Psoas muscle (tissue), 8 donors: ENCODE measurements around the gene ZNF609. TPM values are rescaled to one million over a fixed set of nuclear protein-coding genes. Genes with fewer than 3 reads are reported as not detected.

Experiments used
- ATAC-seq, 4 donors: fragments of 200-7000 bp; cut with Tn5 transposase; one replicate each; pipeline ENCODE4 v1.9.1; 2020; ENCODE audit warnings: moderate library complexity in 3 of 4, mild to moderate bottlenecking in 2 of 4
- DNase-seq, 2 donors: peaks; one replicate each; pipeline ENCODE4 v3.0.0-alpha.2; 2020
- H3K27ac ChIP-seq: fragments of 200-600 bp; one replicate; pipeline ENCODE4 v1.8.0; 2022
- H3K27me3 ChIP-seq, 3 donors: fragments of 200-600 bp in 1 of 3; one replicate each; pipeline versions ENCODE4 v1.6.1 to v1.8.0; 2013 to 2022; ENCODE audit warnings: low read length in 2 of 3, mild to moderate bottlenecking in 2 of 3, moderate library complexity in 1 of 3; ENCODE audit not compliant: insufficient read depth in 3 of 3
- H3K36me3 ChIP-seq, 2 donors: fragments of 200-600 bp in 1 of 2; one replicate each; pipeline versions ENCODE4 v1.6.1 to v1.8.0; 2013 to 2022; ENCODE audit warnings: low read depth in 1 of 2, mild to moderate bottlenecking in 1 of 2, moderate library complexity in 1 of 2; ENCODE audit not compliant: insufficient read depth in 1 of 2
- H3K4me1 ChIP-seq: fragments of 200-600 bp; one replicate; pipeline ENCODE4 v1.8.0; 2022
- H3K4me3 ChIP-seq: fragments of 200-600 bp; one replicate; pipeline ENCODE4 v1.8.0; 2022; ENCODE audit warnings: mild to moderate bottlenecking
- H3K9me3 ChIP-seq: fragments of 200-600 bp; one replicate; pipeline ENCODE4 v1.8.0; 2022
- CTCF ChIP-seq: fragments of 200-600 bp; IDR thresholded peaks from one replicate; pipeline ENCODE4 v1.8.0; 2022; ENCODE audit warnings: antibody characterized with exemption
- WGBS, 3 donors: extraction: QIAGEN DNeasy Blood & Tissue Kit; methylation state at CpG; one replicate each; pipeline versions ENCODE4 v1.1.6 to v1.1.7; 2013; 5-methylcytosine and 5-hydroxymethylcytosine counted together
- intact Hi-C, 2 donors: fragments of 100-400 bp; cut with DNase I; formaldehyde crosslinking; loops; one replicate each; pipeline versions ENCODE4 v1.11.0 to v1.14.2; 2022
- polyA plus RNA-seq, 3 donors: library from polyadenylated mRNA; stranded (reverse); fragments of 200-250 nt; gene quantifications; one replicate each; pipeline ENCODE4 v1.2.3, GENCODE V29; 2013
- total RNA-seq, 4 donors: library from RNA; stranded (reverse); fragmentation: NEBNext Ultra II Directional in 2 of 4; extraction: Animal tissue kit (Norgen Biotek cat#: 25700) in 2 of 4; gene quantifications; one replicate each; pipeline versions ENCODE4 v1.2.1 to v1.2.4, GENCODE V29; 2021 to 2023
- donor health status: healthy with polysubstance abuse.
- donor health status: DM: no; HTN: no; CAD: no; lungs with moderate emphysema.
- donor health status: Bipolar disorder and iron deficiency.
- donor health status: healthy.
- donor health status: DM: yes; HTN: yes; CAD: no.
- donor health status: DM: no; HTN: no; CAD: no.
- donor health status: DM: no; HTN: no; CAD: no.
- donor health status: DM: yes; HTN: yes; CAD: no.

The ZNF609 gene
- total and polyA plus RNA-seq, 7 donors = 3.2 to 15.0 (median 10.2) TPM

DNA sequence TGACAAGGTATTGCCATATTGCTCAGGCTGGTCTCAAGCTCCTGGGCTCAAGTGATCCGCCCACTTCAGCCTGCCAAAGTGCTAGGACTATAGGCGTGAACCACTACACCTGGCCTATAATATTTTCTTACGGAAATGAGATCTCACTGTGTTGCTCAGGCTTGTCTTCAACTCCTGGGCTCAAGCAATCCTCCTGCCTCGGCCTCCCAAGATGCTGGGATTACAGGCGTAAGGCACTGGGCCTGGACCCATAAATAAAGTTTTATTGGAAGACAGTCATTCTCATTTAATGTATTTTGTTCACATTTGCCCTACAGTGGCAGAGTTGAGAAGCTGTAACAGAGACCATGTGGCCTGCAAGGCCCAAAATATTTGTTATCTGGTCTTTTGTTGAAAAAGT is 173.0 kb downstream of the ZNF609 start:
- intact Hi-C loops = no loop called here
- peaks cover 22% of the 10 kb centered on the region for H3K4me1 ChIP-seq
- 93 to 98% (median 96%) methylated on average over 5 of the region's 5 CpGs for WGBS, 3 donors
- no peaks in the 10 kb centered on the region for H3K36me3 ChIP-seq
- no peak for TF ChIP-seq CTCF
- H3K9me3 ChIP-seq = no peaks in the 10 kb centered on the region
- ATAC-seq = no peak
- no peak overlapping the region for H3K4me3 ChIP-seq
- no peak overlapping the region for H3K27ac ChIP-seq
- no peak for DNase-seq
- H3K27me3 ChIP-seq = no peaks in the 10 kb centered on the region

DNA sequence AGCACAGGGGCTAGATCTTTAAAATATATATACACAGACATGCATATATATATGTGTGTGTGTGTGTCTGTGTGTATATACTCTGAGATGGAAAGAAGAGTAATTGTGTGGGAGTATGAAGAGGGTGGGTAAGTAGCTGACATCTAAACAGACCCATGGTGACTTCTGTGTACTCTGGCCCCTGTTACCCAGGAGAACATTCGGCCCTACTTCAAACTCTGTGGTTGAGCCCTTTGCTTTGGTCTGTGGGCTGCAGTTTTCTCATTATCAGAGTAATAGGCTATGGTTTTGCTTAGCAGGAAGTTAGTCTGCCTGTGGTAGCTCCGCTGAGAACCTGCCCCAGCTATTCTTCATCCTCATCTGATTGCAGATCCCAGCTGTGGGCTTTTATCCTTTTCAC is 173.6 kb downstream of the ZNF609 start:
- WGBS, 3 donors = 74 to 86% (median 83%) methylated on average over 2 of the region's 2 CpGs

GRCh38 chr15:64634576-64635498 is 174.5 kb downstream of the ZNF609 start:
- Histone ChIP-seq H3K4me1 (peaks cover 22% of the 10 kb centered on the region), H3K36me3 (no peaks in the 10 kb centered on the region), H3K27ac (peak overlapping the region; percentile 42), H3K27me3 (no peaks in the 10 kb centered on the region), H3K4me3 (no peak overlapping the region), H3K9me3 (no peaks in the 10 kb centered on the region)
- 48 to 52% (median 50%) methylated on average over 4 of the region's 4 CpGs for WGBS, 3 donors
- intact Hi-C loops = no loop called here
- ATAC-seq (peak in 2 of 4 donors; percentile 51 to 66), DNase-seq (no peak)
- no peak for TF ChIP-seq CTCF

More for the DNA sequence above, 173.6 kb downstream of the ZNF609 start:
- Histone ChIP-seq H3K4me3 (no peak overlapping the region), H3K27ac (no peak overlapping the region), H3K36me3 (no peaks in the 10 kb centered on the region), H3K27me3 (no peaks in the 10 kb centered on the region), H3K4me1 (peaks cover 22% of the 10 kb centered on the region), H3K9me3 (no peaks in the 10 kb centered on the region)
- no peak for ATAC-seq
- TF ChIP-seq CTCF = no peak
- intact Hi-C loops = no loop called here
- no peak for DNase-seq

GRCh38 chr15:64635499-64636495 is 175.4 kb downstream of the ZNF609 start:
- ATAC-seq (peak; percentile 83 to 96 (median 89)), DNase-seq (no peak)
- intact Hi-C loops = no loop called here
- 75 to 76% (median 75%) methylated on average over 4 of the region's 4 CpGs for WGBS, 3 donors
- no peak for TF ChIP-seq CTCF
- Histone ChIP-seq H3K9me3 (no peaks in the 10 kb centered on the region), H3K36me3 (no peaks in the 10 kb centered on the region), H3K27ac (peak overlapping the region; percentile 43), H3K4me1 (peaks cover 22% of the 10 kb centered on the region), H3K27me3 (no peaks in the 10 kb centered on the region), H3K4me3 (no peak overlapping the region)
